HAP-1 (cell line): ENCODE measurements around the gene ABHD15.

Experiments used
- DNase-seq, 2 experiments: peaks; one replicate each; pipeline ENCODE4 v3.0.0-alpha.2; 2016 to 2020; ENCODE audit warnings: low spot score in 2 of 2
- H3K27me3 ChIP-seq: fragments of 250-450 bp; sonication (Bioruptor Pico); 2 replicates; pipeline ENCODE4 v1.5.1; 2020; ENCODE audit warnings: low read depth, mild to moderate bottlenecking, moderate library complexity
- H3K36me3 ChIP-seq: fragments of 250-450 bp; sonication (Bioruptor Pico); replicated peaks from 2 replicates; pipeline ENCODE4 v1.5.1; 2020; ENCODE audit warnings: mild to moderate bottlenecking
- H3K4me1 ChIP-seq: fragments of 250-450 bp; sonication (Bioruptor Pico); 2 replicates; pipeline ENCODE4 v1.5.1; 2020; ENCODE audit warnings: mild to moderate bottlenecking
- H3K4me3 ChIP-seq: fragments of 250-450 bp; sonication (Bioruptor Pico); 2 replicates; pipeline ENCODE4 v1.5.1; 2020; ENCODE audit warnings: mild to moderate bottlenecking, moderate library complexity
- H3K9me3 ChIP-seq: fragments of 250-450 bp; sonication (Bioruptor Pico); 2 replicates; pipeline ENCODE4 v1.5.1; 2020; ENCODE audit warnings: mild to moderate bottlenecking, moderate library complexity
- in situ Hi-C: fragments of 300-500 bp; cut with MboI; formaldehyde crosslinking; loops from 3 replicates; pipeline ENCODE4 v1.14.3; 2020; ENCODE audit warnings: low sequenced_read_pairs, inconsistent platforms, mixed read lengths

The ABHD15 gene

GRCh38 chr17:29607557-29608195 is 40.8 kb upstream of the ABHD15 start:
- H3K4me1 ChIP-seq = no peaks in the 10 kb centered on the region; the same call in 1 of the 2 replicates
- no peaks in the 10 kb centered on the region for H3K27me3 ChIP-seq
- H3K36me3 ChIP-seq = peaks cover under 1% of the 10 kb centered on the region; the same call in 1 of the 2 replicates
- H3K9me3 ChIP-seq = no peaks in the 10 kb centered on the region
- no peak overlapping the region for H3K4me3 ChIP-seq
- in situ Hi-C loops = loop anchor here (25.0 kb wide), 1 partner anchor 330 kb away; the partner anchor contains the start of genes EFCAB5 and SSH2
- no peak for DNase-seq

GRCh38 chr17:29603109-29603674 is 36.4 kb upstream of the ABHD15 start:
- peaks cover under 1% of the 10 kb centered on the region for H3K4me1 ChIP-seq
- DNase-seq = no peak
- no peak overlapping the region for H3K4me3 ChIP-seq
- H3K9me3 ChIP-seq = no peaks in the 10 kb centered on the region
- no peaks in the 10 kb centered on the region for H3K36me3 ChIP-seq
- in situ Hi-C loops = loop anchor here (25.0 kb wide), 1 partner anchor 334 kb away; the partner anchor contains the start of genes EFCAB5 and SSH2
- no peaks in the 10 kb centered on the region for H3K27me3 ChIP-seq

- DNase-seq = peak; percentile 39 to 57
- Histone ChIP-seq H3K9me3 (no peaks in the 10 kb centered on the region), H3K36me3 (no peaks in the 10 kb centered on the region), H3K27me3 (no peaks in the 10 kb centered on the region), H3K4me1 (peaks cover 17% of the 10 kb centered on the region), H3K4me3 (no peak overlapping the region)
- in situ Hi-C loops = no loop called here
Observed at GRCh38 chr17:29597361-29598172, 30.7 kb upstream of the ABHD15 start.

GRCh38 chr17:29596811-29597210 is 30.0 kb upstream of the ABHD15 start:
- no peak overlapping the region for H3K4me3 ChIP-seq
- in situ Hi-C loops = no loop called here
- no peaks in the 10 kb centered on the region for H3K36me3 ChIP-seq
- no peaks in the 10 kb centered on the region for H3K27me3 ChIP-seq
- no peaks in the 10 kb centered on the region for H3K9me3 ChIP-seq
- peaks cover 25% of the 10 kb centered on the region for H3K4me1 ChIP-seq
- no peak for DNase-seq

GRCh38 chr17:29595943-29596774 is 29.3 kb upstream of the ABHD15 start:
- Histone ChIP-seq H3K9me3 (no peaks in the 10 kb centered on the region), H3K27me3 (no peaks in the 10 kb centered on the region), H3K36me3 (no peaks in the 10 kb centered on the region), H3K4me3 (no peak overlapping the region), H3K4me1 (peaks cover 29% of the 10 kb centered on the region)
- in situ Hi-C loops = no loop called here
- no peak for DNase-seq

GRCh38 chr17:29595107-29595942 is 28.5 kb upstream of the ABHD15 start:
- no peaks in the 10 kb centered on the region for H3K9me3 ChIP-seq
- no peak for DNase-seq
- H3K36me3 ChIP-seq = no peaks in the 10 kb centered on the region
- H3K27me3 ChIP-seq = no peaks in the 10 kb centered on the region
- no peak overlapping the region for H3K4me3 ChIP-seq
- in situ Hi-C loops = no loop called here
- H3K4me1 ChIP-seq = peaks cover 38% of the 10 kb centered on the region

GRCh38 chr17:29594519-29595090 is 27.8 kb upstream of the ABHD15 start:
- DNase-seq = no peak
- Histone ChIP-seq H3K4me1 (peaks cover 45% of the 10 kb centered on the region), H3K4me3 (peak overlapping the region; percentile 55), H3K27me3 (no peaks in the 10 kb centered on the region), H3K36me3 (no peaks in the 10 kb centered on the region), H3K9me3 (no peaks in the 10 kb centered on the region)
- in situ Hi-C loops = no loop called here

- DNase-seq = peak; percentile 39 to 74
- H3K36me3 ChIP-seq = no peaks in the 10 kb centered on the region
- peak overlapping the region; percentile 55 for H3K4me3 ChIP-seq
- in situ Hi-C loops = no loop called here
- no peaks in the 10 kb centered on the region for H3K27me3 ChIP-seq
- H3K4me1 ChIP-seq = peaks cover 45% of the 10 kb centered on the region
- H3K9me3 ChIP-seq = no peaks in the 10 kb centered on the region
Observed at GRCh38 chr17:29593591-29594518, 27.0 kb upstream of the ABHD15 start.

GRCh38 chr17:29592850-29593551 is 26.2 kb upstream of the ABHD15 start, which contains the start of gene ANKRD13B:
TSS of gene ANKRD13B (plus strand) at chr17:29593132. CDS start at chr17:29593622, 490 bp downstream.
- Histone ChIP-seq H3K9me3 (no peaks in the 10 kb centered on the region), H3K27me3 (no peaks in the 10 kb centered on the region), H3K4me1 (peaks cover 43% of the 10 kb centered on the region), H3K36me3 (no peaks in the 10 kb centered on the region), H3K4me3 (peak within 1 kb of the TSS; percentile 55)
- peak; percentile 21 to 75 for DNase-seq
- in situ Hi-C loops = no loop called here

- H3K4me3 ChIP-seq = peak overlapping the region; percentile 38
- H3K27me3 ChIP-seq = no peaks in the 10 kb centered on the region
- in situ Hi-C loops = no loop called here
- H3K4me1 ChIP-seq = peaks cover 40% of the 10 kb centered on the region
- peak; percentile 88 to 98 for DNase-seq
- no peaks in the 10 kb centered on the region for H3K9me3 ChIP-seq
- H3K36me3 ChIP-seq = no peaks in the 10 kb centered on the region; the same call in 1 of the 2 replicates
Observed at GRCh38 chr17:29591737-29592608, 25.1 kb upstream of the ABHD15 start.
